Measurements from ENCODE around the gene IL10.

DNA sequence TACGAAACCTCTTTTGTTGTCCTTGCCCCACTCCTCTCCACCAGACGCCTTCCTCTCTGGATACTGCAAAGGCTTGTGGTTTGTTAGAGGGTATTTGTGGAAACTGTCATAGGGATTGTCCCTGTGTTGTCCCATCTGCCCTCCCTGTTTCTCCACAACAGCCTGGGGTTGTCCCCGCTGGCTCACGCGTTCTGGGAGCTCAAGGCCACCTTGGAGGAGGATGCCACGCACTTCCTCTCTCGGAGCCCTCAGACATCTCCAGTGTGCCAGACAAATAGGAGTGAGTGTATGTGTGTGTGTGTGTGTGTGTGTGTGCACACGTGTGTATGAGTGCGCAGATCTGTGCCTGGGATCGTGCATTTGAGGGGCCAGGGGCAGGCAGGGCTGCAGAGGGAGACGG lies 39.3 kb downstream of the IL10 start:
- TF ChIP-seq, protein P1, sequence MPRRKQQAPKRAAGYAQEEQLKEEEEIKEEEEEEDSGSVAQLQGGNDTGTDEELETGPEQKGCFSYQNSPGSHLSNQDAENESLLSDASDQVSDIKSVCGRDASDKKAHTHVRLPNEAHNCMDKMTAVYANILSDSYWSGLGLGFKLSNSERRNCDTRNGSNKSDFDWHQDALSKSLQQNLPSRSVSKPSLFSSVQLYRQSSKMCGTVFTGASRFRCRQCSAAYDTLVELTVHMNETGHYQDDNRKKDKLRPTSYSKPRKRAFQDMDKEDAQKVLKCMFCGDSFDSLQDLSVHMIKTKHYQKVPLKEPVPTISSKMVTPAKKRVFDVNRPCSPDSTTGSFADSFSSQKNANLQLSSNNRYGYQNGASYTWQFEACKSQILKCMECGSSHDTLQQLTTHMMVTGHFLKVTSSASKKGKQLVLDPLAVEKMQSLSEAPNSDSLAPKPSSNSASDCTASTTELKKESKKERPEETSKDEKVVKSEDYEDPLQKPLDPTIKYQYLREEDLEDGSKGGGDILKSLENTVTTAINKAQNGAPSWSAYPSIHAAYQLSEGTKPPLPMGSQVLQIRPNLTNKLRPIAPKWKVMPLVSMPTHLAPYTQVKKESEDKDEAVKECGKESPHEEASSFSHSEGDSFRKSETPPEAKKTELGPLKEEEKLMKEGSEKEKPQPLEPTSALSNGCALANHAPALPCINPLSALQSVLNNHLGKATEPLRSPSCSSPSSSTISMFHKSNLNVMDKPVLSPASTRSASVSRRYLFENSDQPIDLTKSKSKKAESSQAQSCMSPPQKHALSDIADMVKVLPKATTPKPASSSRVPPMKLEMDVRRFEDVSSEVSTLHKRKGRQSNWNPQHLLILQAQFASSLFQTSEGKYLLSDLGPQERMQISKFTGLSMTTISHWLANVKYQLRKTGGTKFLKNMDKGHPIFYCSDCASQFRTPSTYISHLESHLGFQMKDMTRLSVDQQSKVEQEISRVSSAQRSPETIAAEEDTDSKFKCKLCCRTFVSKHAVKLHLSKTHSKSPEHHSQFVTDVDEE (CRISPR knock-in tag; IDR thresholded peaks at IDR 0.05), result no peak
- TF ChIP-seq, protein P2, sequence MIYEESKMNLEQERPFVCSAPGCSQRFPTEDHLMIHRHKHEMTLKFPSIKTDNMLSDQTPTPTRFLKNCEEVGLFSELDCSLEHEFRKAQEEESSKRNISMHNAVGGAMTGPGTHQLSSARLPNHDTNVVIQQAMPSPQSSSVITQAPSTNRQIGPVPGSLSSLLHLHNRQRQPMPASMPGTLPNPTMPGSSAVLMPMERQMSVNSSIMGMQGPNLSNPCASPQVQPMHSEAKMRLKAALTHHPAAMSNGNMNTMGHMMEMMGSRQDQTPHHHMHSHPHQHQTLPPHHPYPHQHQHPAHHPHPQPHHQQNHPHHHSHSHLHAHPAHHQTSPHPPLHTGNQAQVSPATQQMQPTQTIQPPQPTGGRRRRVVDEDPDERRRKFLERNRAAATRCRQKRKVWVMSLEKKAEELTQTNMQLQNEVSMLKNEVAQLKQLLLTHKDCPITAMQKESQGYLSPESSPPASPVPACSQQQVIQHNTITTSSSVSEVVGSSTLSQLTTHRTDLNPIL (CRISPR knock-in tag; IDR thresholded peaks at IDR 0.05; ENCODE audit: low read depth), result no peak
- TF ChIP-seq TOX (CRISPR knock-in tag; IDR thresholded peaks at IDR 0.05; ENCODE audit: borderline replicate concordance), result no peak
- TF ChIP-seq RARB (CRISPR knock-in tag; IDR thresholded peaks at IDR 0.05), result no peak
- no peak for TF ChIP-seq ZNF565 (CRISPR knock-in tag; conservative IDR thresholded peaks at IDR 0.05; ENCODE audit: low read depth)
- no peak for TF ChIP-seq TCF4 (CRISPR knock-in tag; IDR thresholded peaks at IDR 0.05; ENCODE audit: borderline replicate concordance)
- TF ChIP-seq, protein P3, sequence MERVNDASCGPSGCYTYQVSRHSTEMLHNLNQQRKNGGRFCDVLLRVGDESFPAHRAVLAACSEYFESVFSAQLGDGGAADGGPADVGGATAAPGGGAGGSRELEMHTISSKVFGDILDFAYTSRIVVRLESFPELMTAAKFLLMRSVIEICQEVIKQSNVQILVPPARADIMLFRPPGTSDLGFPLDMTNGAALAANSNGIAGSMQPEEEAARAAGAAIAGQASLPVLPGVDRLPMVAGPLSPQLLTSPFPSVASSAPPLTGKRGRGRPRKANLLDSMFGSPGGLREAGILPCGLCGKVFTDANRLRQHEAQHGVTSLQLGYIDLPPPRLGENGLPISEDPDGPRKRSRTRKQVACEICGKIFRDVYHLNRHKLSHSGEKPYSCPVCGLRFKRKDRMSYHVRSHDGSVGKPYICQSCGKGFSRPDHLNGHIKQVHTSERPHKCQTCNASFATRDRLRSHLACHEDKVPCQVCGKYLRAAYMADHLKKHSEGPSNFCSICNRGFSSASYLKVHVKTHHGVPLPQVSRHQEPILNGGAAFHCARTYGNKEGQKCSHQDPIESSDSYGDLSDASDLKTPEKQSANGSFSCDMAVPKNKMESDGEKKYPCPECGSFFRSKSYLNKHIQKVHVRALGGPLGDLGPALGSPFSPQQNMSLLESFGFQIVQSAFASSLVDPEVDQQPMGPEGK (CRISPR knock-in tag; IDR thresholded peaks at IDR 0.05; ENCODE audit: borderline replicate concordance), result no peak
- TF ChIP-seq ZFP30 (CRISPR knock-in tag; IDR thresholded peaks at IDR 0.05), result no peak
